Heart left ventricle (tissue), 16 donors: Measurements from ENCODE around the gene UBXN7. TPM values are rescaled to one million over a fixed set of nuclear protein-coding genes. Genes with fewer than 3 reads are reported as not detected.

Experiments
- ATAC-seq, 4 donors: fragments of 200-7000 bp; cut with Tn5 transposase; one replicate each; pipeline ENCODE4 v1.9.1; 2020 to 2022; ENCODE audit warnings: moderate library complexity in 4 of 4, mild to moderate bottlenecking in 3 of 4, moderate number of reproducible peaks in 1 of 4
- DNase-seq, 5 donors: peaks; one replicate each; pipeline ENCODE4 v3.0.0-alpha.2; 2020
- H3K27ac ChIP-seq, 12 donors: fragments of 200-600 bp; sonication (generic) in 4 of 12; one replicate each; pipeline versions ENCODE4 v1.5.0 to v1.8.0; 2016 to 2022; ENCODE audit warnings: mild to moderate bottlenecking in 2 of 12
- H3K27me3 ChIP-seq, 9 donors: fragments of 200-600 bp; sonication (generic) in 2 of 9; one replicate each; pipeline versions ENCODE4 v1.5.1 to v1.8.0; 2016 to 2022; ENCODE audit warnings: mild to moderate bottlenecking in 3 of 9
- H3K36me3 ChIP-seq, 9 donors: fragments of 200-600 bp; sonication (generic) in 2 of 9; one replicate each; pipeline versions ENCODE4 v1.5.0 to v1.8.0; 2018 to 2022; ENCODE audit warnings: mild to moderate bottlenecking in 2 of 9
- H3K4me1 ChIP-seq, 12 donors: fragments of 200-600 bp; sonication (generic) in 4 of 12; one replicate each; pipeline versions ENCODE4 v1.5.0 to v1.8.0; 2016 to 2022; ENCODE audit warnings: mild to moderate bottlenecking in 3 of 12
- H3K4me3 ChIP-seq, 12 donors: fragments of 200-600 bp; sonication (generic) in 4 of 12; one replicate each; pipeline versions ENCODE4 v1.5.0 to v1.8.0; 2017 to 2022; ENCODE audit warnings: mild to moderate bottlenecking in 9 of 12, moderate library complexity in 4 of 12
- H3K9me3 ChIP-seq, 12 donors: fragments of 200-600 bp; sonication (generic) in 4 of 12; one replicate each; pipeline versions ENCODE4 v1.5.0 to v1.8.0; 2016 to 2022; ENCODE audit warnings: mild to moderate bottlenecking in 1 of 12
- POLR2A ChIP-seq, 2 donors: fragments of 450-650 bp; IDR thresholded peaks; one replicate each; pipeline ENCODE4 v1.6.1; 2017; ENCODE audit warnings: antibody characterized with exemption in 2 of 2, mild to moderate bottlenecking in 2 of 2, moderate library complexity in 2 of 2
- WGBS, 4 donors: extraction: QIAGEN DNeasy Blood & Tissue Kit in 2 of 4; methylation state at CpG; one replicate each; pipeline versions ENCODE4 v1.1.5 to v1.1.7; 2013 to 2018; 5-methylcytosine and 5-hydroxymethylcytosine counted together
- intact Hi-C, 10 donors: fragments of 100-400 bp; cut with DNase I; formaldehyde crosslinking; loops; one replicate each; pipeline versions ENCODE4 v1.11.1 to v1.14.2; 2022
- polyA plus RNA-seq, 2 donors: library from polyadenylated mRNA; stranded (reverse); fragments of 200-250 nt; gene quantifications; one replicate each; pipeline ENCODE4 v1.2.3, GENCODE V29; 2013
- total RNA-seq, 9 donors: library from RNA; depleted of rRNA in 2 of 9; stranded (reverse); fragments of >200 nt in 2 of 9; fragmentation: NEBNext Ultra II Directional in 3 of 9; extraction: Animal tissue kit (Norgen Biotek cat#: 25700) in 3 of 9; gene quantifications; one replicate each; pipeline versions ENCODE4 v1.1.0 to v1.2.4, GENCODE V29; 2016 to 2023
- TF ChIP-seq, protein P1 (sequence below), 12 donors: fragments of 200-600 bp; sonication (generic) in 4 of 12; IDR thresholded peaks; one replicate each; pipeline versions ENCODE4 v1.5.0 to v1.8.0; 2018 to 2022; ENCODE audit warnings: antibody characterized with exemption in 12 of 12, mild to moderate bottlenecking in 5 of 12
- donor health status: ischemic (EF 13 %, LVEDD 7.1; RV severe dilation, severe dysfunction).
- donor health status: healthy with polysubstance abuse.
- donor health status: DM: no; HTN: yes; CAD: no.
- donor health status: DM: no; HTN: no; CAD: no.
- donor health status: ischemic (EF 25% LVEDD 6.9; RV normal size, moderate dysfunction).
- donor health status: ischemic (EF 25% LVEDD 5.7; RV mildly dilated, moderate dysfunction).
- donor health status: healthy.
- donor health status: DM: yes; HTN: yes; CAD: no.
- donor health status: ischemic (EF 35%, LVEDD 5.7; RV mildly dilated, moderate dysfunction).
- donor health status: nonischemic (EF 11% LVEDD 7.7; RV severe dilation, severe dysfunction).
- donor health status: DM: yes; HTN: yes; CAD: no.
- donor health status: PGD.
- donor health status: ischemic (EF 29% LVEDD 5.4; RV normal size, mild dysfunction).
- donor health status: nonischemic (EF 23%, LVEDD 6.1; RV moderate dilation, normal function).

UBXN7 gene
- total and polyA plus RNA-seq, 11 donors: 6.9 to 50.2 (median 25.8) TPM

DNA sequence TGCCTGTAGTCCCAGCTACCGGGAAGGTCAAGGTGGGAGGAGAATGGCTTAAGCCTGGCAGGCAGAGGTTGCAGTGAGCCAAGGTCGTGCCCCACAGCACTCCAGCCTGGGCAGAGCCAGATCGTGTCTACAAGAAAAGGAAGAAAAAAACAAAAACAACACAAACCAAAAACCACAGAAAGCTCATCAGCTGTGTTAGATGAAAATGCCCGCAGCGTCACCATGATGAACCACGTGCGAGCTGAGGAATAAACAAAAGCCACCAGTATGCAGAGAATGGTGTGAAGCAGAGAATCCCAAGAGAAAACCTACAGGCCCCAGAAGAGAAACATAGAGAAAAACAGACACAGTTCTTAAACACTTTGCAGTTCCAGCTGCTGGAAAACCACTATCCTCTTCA is 74.3 kb downstream of the UBXN7 start:
- ATAC-seq: no peak
- no peak for DNase-seq
- H3K27ac ChIP-seq: no peak overlapping the region
- H3K4me3 ChIP-seq: no peak overlapping the region
- peaks cover 0 to 99% (median 92%) of the 10 kb centered on the region in 9 donors for H3K36me3 ChIP-seq
- WGBS, 4 donors: 87 to 96% (median 87%) methylated on average over 7 of the region's 7 CpGs
- H3K9me3 ChIP-seq: no peaks in the 10 kb centered on the region
- H3K27me3 ChIP-seq: no peaks in the 10 kb centered on the region
- no peaks in the 10 kb centered on the region for H3K4me1 ChIP-seq
- intact Hi-C loops: no loop called here
- TF ChIP-seq, protein P1, sequence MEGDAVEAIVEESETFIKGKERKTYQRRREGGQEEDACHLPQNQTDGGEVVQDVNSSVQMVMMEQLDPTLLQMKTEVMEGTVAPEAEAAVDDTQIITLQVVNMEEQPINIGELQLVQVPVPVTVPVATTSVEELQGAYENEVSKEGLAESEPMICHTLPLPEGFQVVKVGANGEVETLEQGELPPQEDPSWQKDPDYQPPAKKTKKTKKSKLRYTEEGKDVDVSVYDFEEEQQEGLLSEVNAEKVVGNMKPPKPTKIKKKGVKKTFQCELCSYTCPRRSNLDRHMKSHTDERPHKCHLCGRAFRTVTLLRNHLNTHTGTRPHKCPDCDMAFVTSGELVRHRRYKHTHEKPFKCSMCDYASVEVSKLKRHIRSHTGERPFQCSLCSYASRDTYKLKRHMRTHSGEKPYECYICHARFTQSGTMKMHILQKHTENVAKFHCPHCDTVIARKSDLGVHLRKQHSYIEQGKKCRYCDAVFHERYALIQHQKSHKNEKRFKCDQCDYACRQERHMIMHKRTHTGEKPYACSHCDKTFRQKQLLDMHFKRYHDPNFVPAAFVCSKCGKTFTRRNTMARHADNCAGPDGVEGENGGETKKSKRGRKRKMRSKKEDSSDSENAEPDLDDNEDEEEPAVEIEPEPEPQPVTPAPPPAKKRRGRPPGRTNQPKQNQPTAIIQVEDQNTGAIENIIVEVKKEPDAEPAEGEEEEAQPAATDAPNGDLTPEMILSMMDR (IDR thresholded peaks at IDR 0.05): no peak
- no peak for TF ChIP-seq POLR2A (IDR thresholded peaks at IDR 0.05)

DNA sequence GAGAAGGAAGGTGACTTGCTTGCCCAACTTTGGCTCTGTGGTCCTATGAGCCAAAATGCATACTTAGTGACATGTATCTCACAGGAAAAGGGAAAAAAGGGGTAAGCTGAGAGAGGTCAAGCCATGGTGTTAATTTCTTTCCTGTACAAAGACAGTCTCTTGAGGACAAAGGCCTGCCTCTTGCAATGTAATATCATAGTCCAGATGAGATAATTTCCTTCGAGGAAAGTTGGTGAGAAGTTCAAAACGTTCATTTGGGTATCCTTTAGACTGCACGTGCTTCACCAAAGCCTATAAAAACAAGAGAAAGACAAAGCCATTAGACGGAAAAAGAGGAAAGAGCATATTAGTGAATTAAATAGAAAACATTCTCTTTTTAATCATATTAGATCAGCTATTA is 75.7 kb downstream of the UBXN7 start:
- Histone ChIP-seq H3K27ac (no peak overlapping the region), H3K4me3 (no peak overlapping the region), H3K27me3 (no peaks in the 10 kb centered on the region), H3K9me3 (no peaks in the 10 kb centered on the region), H3K36me3 (peaks cover 0 to 96% (median 84%) of the 10 kb centered on the region in 9 donors), H3K4me1 (no peaks in the 10 kb centered on the region)
- DNase-seq: no peak
- intact Hi-C loops: no loop called here
- ATAC-seq: no peak
- 69 to 73% (median 70%) methylated on average over 4 of the region's 4 CpGs for WGBS, 4 donors
- TF ChIP-seq, protein P1 (IDR thresholded peaks at IDR 0.05): no peak
- no peak for TF ChIP-seq POLR2A (IDR thresholded peaks at IDR 0.05)

DNA sequence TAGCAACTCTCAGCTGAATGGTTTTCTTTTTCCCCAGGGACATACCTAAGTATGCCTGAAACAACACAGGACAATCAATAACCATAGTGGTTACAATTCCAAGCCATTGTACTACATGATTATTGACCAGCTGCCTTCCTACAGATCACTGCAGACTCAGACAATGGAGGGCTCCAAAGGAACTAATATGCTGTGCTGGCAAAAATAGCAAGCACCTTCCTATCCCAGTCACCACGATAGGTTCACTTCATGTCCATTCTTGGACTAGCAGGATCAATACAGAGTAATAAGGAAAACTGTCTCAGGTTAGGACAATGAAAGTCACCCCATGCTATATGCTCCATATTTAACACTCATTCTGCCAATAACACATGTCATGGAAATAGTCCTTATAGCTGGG is 76.6 kb downstream of the UBXN7 start:
- intact Hi-C loops: no loop called here
- H3K4me3 ChIP-seq: no peak overlapping the region
- WGBS, 4 donors: 93 to 95% (median 95%) methylated on average over 1 of the region's 1 CpG
- H3K4me1 ChIP-seq: no peaks in the 10 kb centered on the region
- no peak overlapping the region for H3K27ac ChIP-seq
- peaks cover 0 to 95% (median 77%) of the 10 kb centered on the region in 9 donors for H3K36me3 ChIP-seq
- no peaks in the 10 kb centered on the region for H3K27me3 ChIP-seq
- H3K9me3 ChIP-seq: no peaks in the 10 kb centered on the region
- TF ChIP-seq, protein P1 (IDR thresholded peaks at IDR 0.05): no peak
- no peak for TF ChIP-seq POLR2A (IDR thresholded peaks at IDR 0.05)
- DNase-seq: no peak
- no peak for ATAC-seq

DNA sequence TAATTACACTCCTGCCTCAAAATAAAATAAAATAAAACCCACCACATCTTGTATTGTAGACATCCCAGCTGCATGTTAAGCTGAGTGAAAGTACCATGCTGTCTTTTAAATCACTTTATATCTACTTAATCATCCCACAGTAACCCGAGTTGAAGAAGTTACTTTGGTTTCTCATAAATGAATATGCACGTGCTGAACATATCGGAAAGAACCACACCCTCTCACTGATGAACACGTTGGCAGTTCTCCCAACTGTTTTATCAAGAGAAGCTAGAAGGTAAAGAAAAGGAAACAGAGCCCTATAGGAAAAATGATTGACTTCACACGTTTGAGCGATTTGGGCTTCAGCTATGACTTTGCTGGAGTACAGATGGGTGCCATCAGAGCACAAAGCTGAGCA is 78.1 kb downstream of the UBXN7 start:
- Histone ChIP-seq H3K27me3 (no peaks in the 10 kb centered on the region), H3K27ac (no peak overlapping the region), H3K4me1 (peaks cover 0 to 9% (median 0%) of the 10 kb centered on the region in 12 donors), H3K9me3 (no peaks in the 10 kb centered on the region), H3K36me3 (peaks cover 0 to 87% (median 70%) of the 10 kb centered on the region in 9 donors), H3K4me3 (no peak overlapping the region)
- ATAC-seq (no peak), DNase-seq (no peak)
- intact Hi-C loops: no loop called here
- no peak for TF ChIP-seq POLR2A (IDR thresholded peaks at IDR 0.05)
- TF ChIP-seq, protein P1 (IDR thresholded peaks at IDR 0.05): no peak
- 52 to 65% (median 57%) methylated on average over 6 of the region's 6 CpGs for WGBS, 4 donors
